HT1080 (cell line): ENCODE measurements around the gene MUSK. TPM values are rescaled to one million over a fixed set of nuclear protein-coding genes. Genes with fewer than 3 reads are reported as not detected.
A peak's percentile ranks its signal among the peaks of the same experiment; 100 is the strongest.

Experiments
- DNase-seq: peaks from one replicate; pipeline ENCODE4 v3.0.0-alpha.2; 2015; ENCODE audit warnings: low read depth
- small RNA-seq: library from RNA; depleted of rRNA; stranded (forward); fragments of <200 nt; gene quantifications from one replicate; pipeline ENCODE3, GENCODE V24; 2014
- total RNA-seq: library from RNA; depleted of rRNA; stranded (reverse); fragments of >200 nt; shearing (Covaris generic); gene quantifications from 2 replicates; pipeline ENCODE4 v1.2.3, GENCODE V29; 2014; rRNA removed

MUSK gene
- total RNA-seq, 1 experiment from 2014 or later = not detected

GRCh38 chr9:110850401-110851135 is 182.0 kb downstream of the MUSK start:
- DNase-seq = peak; percentile 6

Small RNA genes within 50 kb of the gene (small RNA-seq; reads per million reads assigned to genes)
- gene AL513328.1 = not detected

Other genes starting within 250 kb of the MUSK start
- gene SVEP1, start 89.0 kb upstream of the MUSK start, total RNA-seq = under 0.01 TPM in 1 of 2 replicates, not detected in the other